ENCODE data around the gene FAR2.

Gene FAR2

GRCh38 chr12:29208936-29209701 is 60.0 kb downstream of the FAR2 start:
- DNase-seq = no peak

- DNase-seq = no peak
Observed at GRCh38 chr12:29211696-29212095, 62.6 kb downstream of the FAR2 start.

- DNase-seq = no peak
Observed at GRCh38 chr12:29212682-29213403, 63.8 kb downstream of the FAR2 start.

DNA sequence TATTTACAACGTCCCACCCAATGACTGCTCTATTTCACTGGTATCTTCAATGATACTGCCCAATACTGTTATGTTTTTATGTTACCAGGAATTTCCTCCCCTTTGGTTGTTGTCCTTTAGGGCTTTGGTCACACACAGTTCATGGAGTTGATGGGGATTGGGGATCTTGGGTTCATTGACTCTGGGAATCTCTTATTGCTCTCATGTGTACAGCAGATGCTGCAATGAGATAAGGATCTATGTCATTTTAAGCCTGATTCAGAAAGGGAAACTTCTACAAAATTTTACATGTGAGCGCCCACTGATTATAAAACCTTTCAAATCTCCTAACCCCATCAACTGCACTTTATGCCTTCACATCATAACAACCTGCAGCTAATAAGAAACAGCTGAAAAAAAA is 67.2 kb downstream of the FAR2 start:
- no peak for DNase-seq

DNA sequence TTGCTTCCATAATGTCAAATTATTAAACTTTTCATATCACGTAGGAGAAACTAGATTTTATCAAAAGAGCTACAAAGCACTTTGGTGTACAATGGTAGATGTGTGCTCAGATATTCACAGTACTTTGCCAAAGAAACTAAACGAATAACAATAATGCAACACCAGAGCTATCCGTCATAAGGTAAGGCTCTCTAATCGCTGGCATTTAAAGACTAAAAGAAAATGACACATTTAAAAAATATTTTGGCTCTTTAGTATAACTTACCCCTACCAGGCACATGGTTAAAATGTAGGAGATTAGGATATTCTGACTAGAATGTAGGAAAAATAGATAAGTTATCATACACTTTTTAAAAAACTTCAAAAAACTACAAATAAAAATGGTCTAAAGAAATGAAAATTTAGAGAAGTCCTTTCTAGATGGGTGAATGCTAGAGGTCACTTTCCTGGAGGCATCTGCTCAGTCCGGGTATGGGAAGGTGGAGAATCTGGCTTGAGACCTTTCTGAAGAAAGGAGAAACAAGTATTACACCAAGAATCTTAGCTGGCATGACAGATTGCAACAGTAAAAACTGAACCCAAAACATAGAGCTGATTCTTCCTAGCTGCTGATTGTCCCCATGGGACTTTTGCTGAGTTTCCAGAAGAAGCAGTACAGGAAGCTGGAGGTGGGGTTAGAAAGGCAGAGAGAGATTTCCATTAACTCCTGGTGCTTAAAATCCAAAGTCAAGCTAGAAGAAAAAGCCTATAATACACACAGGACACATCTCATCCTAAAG is 67.9 kb downstream of the FAR2 start:
- DNase-seq = no peak

DNA sequence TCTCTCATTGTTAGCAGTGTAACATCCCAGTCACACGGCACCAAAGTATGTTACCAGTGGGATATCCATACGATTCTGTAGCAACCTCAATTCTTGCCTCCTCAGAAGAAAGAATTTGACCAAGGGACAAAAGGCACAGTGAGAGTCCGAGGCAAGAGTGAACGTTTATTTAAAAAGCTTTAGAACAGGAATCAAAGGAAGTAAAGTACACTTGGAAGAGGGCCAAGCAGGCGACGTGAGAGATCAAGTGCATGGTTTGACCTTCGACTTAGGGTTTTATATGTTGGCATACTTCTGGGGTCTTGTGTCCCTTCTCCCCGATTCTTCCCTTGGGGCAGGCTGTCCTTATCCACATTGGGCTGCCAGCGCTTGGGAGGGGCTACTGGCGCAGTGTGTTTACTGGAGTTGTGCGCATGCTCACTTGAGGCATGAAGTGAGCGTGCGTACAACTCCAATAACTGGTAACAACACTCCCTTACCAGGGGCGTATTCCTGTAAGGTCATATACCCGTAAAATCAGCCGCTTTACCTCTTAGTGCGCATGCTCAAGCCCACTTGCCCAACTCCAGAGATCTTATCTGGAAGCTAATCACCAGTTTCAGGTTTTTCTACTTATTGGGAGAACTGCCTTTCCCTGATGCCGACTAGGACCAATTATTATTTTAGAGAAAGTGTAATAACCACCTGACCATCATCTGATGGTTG is 71.7 kb downstream of the FAR2 start:
- DNase-seq = no peak

DNA sequence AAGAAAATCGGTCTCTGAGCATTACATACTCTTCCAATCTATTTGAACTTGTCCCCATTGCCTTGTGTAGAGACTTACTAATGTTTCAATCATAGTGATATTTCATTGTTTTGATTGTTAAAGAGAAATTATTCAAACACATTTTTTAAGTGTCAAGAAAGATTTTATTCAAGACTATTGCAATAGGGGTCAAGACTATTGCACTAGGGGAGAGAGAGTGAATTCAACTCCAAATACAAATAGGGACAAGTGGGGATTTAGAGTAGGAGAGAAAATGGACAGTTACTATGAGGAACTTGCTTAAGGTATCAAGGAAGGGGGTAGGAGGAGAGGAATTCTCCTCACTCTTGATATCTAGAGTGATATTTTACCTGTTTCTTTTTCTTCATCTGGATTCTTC is 73.1 kb downstream of the FAR2 start:
- DNase-seq = no peak

GRCh38 chr12:29223426-29223825 is 74.3 kb downstream of the FAR2 start:
- DNase-seq = no peak

DNA sequence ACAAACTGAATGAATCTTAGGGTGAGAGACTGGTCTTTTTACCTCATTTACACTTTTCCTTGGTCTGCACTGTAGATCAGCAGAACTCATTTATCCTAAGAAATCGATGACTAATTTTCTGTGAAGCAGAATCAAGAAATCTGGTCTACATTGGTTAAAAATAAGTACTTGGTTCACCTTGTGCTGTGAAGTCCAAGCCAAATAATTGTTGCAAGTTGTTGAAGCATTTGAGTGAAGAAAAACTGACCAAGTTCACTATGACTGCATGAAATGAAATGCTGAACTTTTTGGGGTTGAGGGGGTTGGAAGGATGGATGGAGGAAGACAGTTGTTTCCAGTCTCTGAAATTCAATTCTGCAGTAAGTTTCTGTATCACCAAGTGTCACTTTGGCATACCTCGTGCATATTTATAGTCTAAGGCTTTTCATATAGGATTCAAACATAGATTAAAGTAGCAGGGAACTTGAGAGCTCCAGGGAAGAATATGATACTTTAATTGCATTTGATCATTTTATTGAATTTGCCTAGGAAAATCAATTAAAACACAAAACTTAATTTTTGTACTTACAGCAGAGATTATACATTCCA is 75.0 kb downstream of the FAR2 start:
- no peak for DNase-seq

DNA sequence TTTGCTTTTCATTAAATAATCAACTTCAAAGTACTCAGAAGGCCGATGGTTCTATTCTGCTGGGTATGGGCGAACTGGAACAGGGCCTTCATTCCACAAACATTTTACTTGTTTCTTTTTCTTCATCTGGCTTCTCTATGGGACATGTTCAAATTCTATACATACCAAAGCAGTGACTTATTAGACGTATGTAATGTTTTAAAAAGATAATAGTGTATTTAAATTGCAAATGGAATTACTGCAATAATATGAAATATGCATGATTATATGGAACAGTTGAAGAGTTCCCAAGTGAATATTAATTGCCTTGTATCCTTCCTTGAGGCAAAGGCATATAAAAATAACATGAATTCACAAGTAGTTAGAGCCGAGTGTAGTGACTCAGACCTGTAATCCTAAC is 75.5 kb downstream of the FAR2 start:
- no peak for DNase-seq

DNA sequence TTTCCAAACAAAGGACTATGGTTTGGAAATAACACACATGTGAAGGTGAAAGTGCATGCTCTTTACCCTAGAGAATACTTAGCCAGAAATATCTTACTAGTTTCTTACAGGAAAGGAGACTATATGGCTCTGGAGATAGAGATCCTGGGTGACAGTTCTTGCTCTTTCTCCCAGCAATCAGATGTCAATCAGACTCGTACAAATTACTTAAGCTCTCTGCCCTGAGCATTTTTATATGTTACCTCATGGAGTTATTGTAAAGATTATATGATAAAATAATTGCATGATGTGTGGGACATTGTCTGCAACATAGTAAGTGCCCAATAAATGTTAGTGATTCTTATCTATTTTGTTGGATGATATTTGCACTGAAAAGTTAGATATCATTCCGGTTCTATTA is 76.8 kb downstream of the FAR2 start:
- no peak for DNase-seq

GRCh38 chr12:29226616-29227015 is 77.5 kb downstream of the FAR2 start:
- no peak for DNase-seq

DNA sequence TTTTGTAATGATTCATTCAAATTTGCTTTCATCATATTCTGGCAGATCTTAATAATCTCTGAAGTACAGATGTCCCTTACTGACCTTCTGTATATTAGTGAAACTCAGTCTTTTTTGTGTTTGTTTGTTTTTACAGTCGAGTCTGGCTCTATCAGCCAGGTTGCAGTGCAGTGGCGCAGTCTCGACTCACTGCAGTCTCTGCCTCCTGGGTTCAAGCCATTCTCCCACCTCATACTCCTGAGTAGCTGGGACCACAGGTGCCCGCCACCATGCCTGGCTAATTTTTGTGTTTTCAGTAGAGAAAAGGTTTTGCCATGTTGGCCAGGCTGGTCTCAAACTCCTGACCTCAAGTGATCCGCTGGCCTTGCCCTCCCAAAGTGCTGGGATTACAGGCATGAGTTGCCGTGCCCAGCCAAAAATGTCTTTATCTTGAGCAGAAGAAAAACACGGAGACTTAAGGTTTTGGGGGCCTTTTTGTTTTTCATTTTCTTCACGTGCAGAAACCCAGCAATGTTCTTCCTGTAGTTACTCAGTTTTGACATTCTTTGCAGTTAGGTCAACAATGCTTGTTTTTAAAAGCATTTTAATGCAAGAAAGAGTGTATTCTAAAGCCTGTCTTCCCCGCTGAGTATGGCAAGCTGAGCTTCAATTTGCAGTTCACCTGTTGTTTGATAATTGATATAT is 79.5 kb downstream of the FAR2 start:
- DNase-seq = no peak

DNA sequence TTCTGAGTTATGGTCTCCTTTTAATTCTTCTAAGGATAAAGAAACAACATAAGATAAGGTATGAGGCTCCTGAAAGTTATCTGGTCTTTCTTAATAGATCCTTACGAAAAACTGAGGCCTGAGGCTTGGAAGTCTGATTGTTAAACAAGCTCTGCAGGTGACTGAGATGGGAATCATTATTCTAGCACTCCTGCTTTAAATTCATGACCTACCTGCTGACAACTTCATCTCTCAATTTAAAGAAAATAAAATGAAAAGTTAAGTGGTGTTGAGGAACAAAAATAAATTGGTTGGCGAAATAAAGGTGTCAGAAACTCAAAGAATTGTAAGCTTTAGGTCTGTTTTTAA is 80.1 kb downstream of the FAR2 start:
- no peak for DNase-seq

DNA sequence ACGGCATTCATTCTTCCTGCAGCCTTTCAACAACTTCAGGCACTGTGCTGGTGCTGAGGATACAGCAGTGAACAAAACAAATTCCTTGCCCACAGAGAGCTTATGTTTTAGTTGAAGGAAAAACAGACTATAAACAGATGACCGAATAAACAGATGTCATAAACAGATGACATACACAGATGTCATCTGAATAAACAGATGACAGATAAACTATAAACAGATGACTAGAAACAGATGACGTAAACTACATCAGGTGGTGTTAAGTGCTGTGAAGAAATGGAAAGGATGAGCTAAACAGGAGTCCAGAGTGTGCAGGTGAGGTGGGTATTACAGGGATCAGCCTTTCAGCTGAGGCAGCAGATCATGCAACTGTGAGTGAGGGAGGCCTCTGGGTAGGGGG is 80.9 kb downstream of the FAR2 start:
- DNase-seq = no peak

- no peak for DNase-seq
Observed at GRCh38 chr12:29230800-29231560, 81.9 kb downstream of the FAR2 start.

DNA sequence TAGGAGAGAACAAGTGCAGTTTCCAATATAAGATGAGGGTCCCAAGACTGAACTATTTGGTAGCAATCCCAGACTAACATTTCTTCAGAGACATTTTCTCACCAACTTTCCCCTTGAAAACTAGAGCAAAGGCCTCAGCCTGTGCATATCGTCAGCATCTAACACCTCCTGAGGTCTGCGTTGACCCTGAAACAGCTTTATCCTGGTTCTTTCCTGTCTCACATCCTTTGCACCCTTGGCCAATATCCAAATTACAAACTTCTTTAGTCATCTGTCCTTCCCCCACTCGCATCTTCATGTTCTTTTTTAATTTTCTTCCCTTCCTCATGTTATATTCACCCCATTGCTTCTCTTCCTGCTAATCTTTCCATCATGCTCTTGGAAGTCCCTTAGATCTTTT is 83.0 kb downstream of the FAR2 start:
- no peak for DNase-seq

GRCh38 chr12:29234552-29234951 is 85.5 kb downstream of the FAR2 start:
- DNase-seq = no peak

- DNase-seq = no peak
Observed at GRCh38 chr12:29234965-29235626, 86.0 kb downstream of the FAR2 start.

GRCh38 chr12:29238822-29239291 is 89.8 kb downstream of the FAR2 start:
- DNase-seq = no peak

DNA sequence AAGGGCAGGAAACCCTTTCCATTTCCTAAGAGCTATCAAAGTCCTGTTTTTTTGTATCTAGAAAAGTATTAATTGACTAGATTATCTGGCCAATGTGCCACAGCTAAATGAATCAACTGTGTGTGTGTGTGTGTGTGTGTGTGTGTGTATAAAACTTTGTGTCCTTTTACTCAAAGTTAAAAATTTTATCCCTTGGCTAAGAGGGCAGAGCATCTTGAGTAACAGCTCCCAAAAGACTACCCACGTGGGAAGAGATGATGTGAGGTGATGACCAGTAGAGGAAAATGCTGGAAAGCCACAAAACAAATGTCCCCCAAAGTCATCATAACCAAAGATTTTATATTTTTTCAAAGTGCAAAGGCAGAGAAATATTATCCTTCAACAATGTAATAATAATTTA is 90.3 kb downstream of the FAR2 start:
- no peak for DNase-seq
